Measurements from ENCODE around the gene NEDD4L.

The NEDD4L gene

GRCh38 chr18:58051765-58052460 is 7.9 kb downstream of the NEDD4L start:
- DNase-seq (ENCODE audit: low read depth in 2 of 2, low spot score in 1 of 2), result no peak

- DNase-seq (ENCODE audit: low read depth in 2 of 2, low spot score in 1 of 2), result no peak
Observed at GRCh38 chr18:58052960-58053359, 8.9 kb downstream of the NEDD4L start.

GRCh38 chr18:58054041-58054781 is 10.2 kb downstream of the NEDD4L start:
- no peak for DNase-seq (ENCODE audit: low read depth in 2 of 2, low spot score in 1 of 2)

DNA sequence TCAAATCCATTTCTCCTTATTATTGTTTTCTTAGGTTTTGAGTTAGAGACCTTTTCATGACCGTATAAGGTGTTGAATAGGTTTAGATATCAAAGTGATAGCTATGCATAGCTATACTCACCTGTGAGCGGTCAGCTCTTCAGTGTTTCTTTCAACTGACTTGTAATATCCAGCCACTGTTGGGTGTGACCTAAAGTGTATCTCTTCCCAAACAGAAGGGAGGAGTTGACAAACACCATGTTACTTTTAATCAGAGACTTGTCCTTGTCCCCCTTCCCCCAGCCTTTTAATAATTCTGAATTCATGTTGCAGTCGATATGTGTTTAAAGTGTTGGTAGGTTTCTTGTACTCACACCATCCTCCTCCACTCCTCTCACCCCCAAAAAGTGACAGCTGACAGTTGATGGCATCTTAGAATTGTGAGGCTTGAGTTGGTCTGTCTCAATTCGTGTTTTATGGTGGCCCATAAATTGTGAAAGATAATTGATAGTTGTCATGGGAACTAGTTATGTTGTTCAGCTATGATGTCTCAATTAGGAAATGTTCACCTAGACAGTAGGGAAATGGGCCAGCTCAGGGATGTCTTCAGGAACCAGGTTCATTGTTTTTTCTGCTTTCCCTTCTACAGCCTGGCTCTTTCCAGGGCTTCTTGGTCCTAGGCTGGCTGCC is 12.0 kb downstream of the NEDD4L start:
- DNase-seq (ENCODE audit: low read depth in 2 of 2, low spot score in 1 of 2), result no peak

GRCh38 chr18:58056852-58057251 is 12.8 kb downstream of the NEDD4L start:
- no peak for DNase-seq (ENCODE audit: low read depth in 2 of 2, low spot score in 1 of 2)

DNA sequence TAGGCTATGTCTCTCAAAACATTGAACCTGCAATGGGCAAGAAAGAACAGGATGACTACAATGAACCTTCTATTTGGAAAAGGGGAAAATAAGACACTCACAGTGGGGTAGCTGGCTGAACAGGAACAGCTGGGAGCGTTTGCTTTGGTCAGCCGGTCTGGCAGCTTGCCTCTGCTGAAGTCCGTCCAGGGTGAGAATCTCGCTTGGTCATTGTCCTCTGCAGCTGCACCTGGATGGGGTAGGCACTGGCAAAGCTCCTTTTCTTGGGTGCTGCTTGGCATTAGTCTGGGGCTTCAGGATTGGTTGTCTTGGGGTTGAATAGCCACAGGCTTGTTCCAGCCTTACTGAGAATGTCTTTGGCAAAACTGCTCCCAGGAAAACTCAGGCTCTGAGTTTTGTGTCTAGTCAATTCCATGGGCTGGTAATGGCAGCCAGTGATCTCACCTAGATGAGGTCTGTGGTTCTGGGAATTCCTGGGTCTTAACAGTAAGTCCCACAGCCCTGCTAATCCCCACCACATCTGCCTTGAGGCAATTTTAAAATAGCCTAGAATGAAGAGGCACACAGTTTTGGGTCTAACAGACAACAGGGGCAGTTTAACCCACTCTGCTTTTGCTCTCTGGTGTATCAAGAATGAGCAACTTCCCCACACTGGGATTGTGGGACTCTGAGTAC is 13.4 kb downstream of the NEDD4L start:
- DNase-seq (ENCODE audit: low read depth in 2 of 2, low spot score in 1 of 2), result no peak

- no peak for DNase-seq (ENCODE audit: low read depth in 2 of 2, low spot score in 1 of 2)
Observed at GRCh38 chr18:58058720-58059119, 14.7 kb downstream of the NEDD4L start.

DNA sequence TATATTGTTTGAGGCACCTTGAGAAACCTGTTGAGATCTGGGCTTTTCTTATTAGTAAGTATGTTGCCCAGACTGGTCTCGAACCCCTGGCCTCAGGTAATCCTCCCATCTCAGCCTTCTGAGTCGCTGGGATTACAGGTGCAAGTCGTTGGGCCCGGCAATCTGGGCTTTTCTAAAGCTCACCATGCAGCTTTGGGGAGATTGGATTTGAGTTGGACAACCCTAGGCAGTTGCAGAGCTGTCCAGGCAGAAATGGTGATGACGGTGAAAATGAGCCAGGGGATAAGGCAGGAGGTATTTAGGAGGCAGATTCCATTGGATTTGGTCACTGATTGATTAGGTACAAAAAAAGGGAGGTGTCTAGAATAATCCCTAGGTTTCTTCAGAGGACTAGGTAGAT is 16.2 kb downstream of the NEDD4L start:
- DNase-seq (ENCODE audit: low read depth in 2 of 2, low spot score in 1 of 2), result no peak

DNA sequence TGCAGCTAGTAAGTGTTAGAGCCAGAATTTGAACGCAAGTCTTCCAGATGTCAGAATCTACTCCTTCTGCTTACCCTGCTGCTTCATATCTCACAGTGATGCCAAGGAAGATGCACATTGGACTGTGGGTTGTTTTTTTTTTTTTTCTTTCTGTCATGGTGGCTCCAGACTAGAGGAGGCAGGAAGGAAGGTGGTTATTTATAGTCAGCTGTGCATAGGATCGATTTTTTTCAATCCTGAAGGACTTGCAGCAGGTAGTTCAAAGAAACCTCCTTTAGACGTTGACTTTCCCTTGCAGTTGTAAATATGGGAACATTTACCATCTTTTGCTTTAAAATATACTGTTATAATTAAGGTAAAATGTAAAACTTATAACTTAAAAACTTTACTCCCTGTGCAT is 17.3 kb downstream of the NEDD4L start:
- no peak for DNase-seq (ENCODE audit: low read depth in 2 of 2, low spot score in 1 of 2)

GRCh38 chr18:58064406-58064998 is 20.5 kb downstream of the NEDD4L start:
- no peak for DNase-seq (ENCODE audit: low read depth in 2 of 2, low spot score in 1 of 2)

DNA sequence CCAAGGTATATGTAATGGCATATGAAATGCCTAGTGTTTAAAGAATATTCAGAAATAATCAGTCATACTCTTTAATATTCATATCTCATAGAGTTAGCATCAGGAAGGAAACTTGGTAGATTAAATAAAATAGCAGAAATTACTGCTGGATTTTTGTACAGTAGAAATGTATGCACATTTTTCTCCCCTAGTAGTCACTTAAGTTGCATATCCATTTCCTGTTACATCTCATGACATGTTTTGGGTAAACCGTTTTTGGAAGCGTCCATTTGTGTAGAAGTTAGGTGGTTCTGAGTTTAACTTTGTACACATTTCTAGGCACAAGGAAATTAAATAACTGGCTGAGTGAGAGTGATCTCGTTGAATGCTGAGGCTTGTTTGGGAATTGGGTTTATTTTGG is 21.9 kb downstream of the NEDD4L start:
- no peak for DNase-seq (ENCODE audit: low read depth in 2 of 2, low spot score in 1 of 2)

GRCh38 chr18:58067601-58068000 is 23.6 kb downstream of the NEDD4L start:
- DNase-seq (ENCODE audit: low read depth in 2 of 2, low spot score in 1 of 2), result no peak

- DNase-seq (ENCODE audit: low read depth in 2 of 2, low spot score in 1 of 2), result no peak
Observed at GRCh38 chr18:58069099-58069498, 25.1 kb downstream of the NEDD4L start.

DNA sequence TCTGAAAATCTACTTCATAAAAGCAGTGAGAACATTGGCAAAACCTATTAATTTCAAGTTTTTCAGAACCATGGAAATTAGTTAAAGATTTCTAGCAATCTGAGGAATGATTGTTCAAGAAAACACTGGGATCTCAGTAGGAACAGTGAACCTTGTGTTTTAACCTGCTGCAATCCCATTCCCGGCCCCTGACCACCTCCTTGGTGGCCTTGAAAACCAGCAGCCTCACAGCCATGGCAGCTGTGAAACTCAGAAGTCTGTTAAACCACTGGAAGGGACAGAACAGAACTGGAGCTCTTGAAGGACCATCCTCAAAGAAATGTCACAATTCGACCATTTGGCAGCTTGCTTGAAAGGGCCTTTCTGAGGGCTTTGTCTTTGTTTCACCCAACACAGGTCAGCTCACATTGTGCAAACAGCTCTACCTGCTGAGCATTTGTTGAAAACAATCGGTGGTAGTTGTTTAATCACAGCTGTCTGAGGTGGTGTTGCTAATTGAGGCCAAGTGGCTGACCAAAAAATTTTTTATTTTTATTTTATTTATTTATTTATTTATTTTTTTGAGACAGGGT is 25.8 kb downstream of the NEDD4L start:
- DNase-seq (ENCODE audit: low read depth in 2 of 2, low spot score in 1 of 2), result no peak

GRCh38 chr18:58076052-58076451 is 32.0 kb downstream of the NEDD4L start:
- no peak for DNase-seq (ENCODE audit: low read depth in 2 of 2, low spot score in 1 of 2)

GRCh38 chr18:58077329-58077728 is 33.3 kb downstream of the NEDD4L start:
- no peak for DNase-seq (ENCODE audit: low read depth in 2 of 2, low spot score in 1 of 2)

- DNase-seq (ENCODE audit: low read depth in 2 of 2, low spot score in 1 of 2), result no peak
Observed at GRCh38 chr18:58078889-58079573, 35.0 kb downstream of the NEDD4L start.

- DNase-seq (ENCODE audit: low read depth in 2 of 2, low spot score in 1 of 2), result no peak
Observed at GRCh38 chr18:58080451-58080850, 36.4 kb downstream of the NEDD4L start.

DNA sequence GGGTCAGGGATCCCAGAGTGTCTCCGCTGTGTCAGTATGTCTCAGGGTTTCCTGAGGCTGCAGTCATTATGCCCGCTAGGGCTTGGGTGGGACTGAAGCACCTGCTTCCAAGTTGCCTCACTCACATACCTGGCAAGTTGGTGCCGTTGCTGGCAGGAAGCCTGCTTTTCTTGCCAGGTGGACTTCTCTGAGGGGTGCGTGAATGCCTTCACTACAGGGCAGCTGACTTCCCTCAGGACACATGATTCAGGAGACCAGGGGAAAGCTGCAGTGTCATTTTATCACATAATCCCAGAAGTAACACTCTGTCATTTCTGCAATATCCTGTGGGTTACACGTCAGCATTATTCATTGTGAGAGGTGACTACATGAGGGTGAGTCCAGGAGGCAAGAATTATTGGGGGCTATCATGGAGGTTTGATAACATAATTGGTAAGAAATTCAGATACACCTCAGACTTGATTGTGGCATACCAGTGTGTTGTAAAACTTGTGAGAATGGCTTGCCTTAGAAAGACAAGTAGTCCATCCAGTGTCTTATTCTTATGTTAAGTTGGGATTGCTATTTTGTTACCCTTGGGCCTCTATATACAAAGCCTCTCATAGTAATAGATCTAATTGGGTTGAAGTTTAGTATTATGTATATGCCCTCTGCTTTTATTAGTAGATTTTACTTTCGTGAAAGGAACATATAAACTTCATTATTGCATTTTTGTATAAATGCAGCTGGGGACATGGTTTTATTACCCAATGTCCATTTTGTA is 44.1 kb downstream of the NEDD4L start:
- DNase-seq (ENCODE audit: low read depth in 2 of 2, low spot score in 1 of 2), result no peak

GRCh38 chr18:58088691-58089065 is 44.7 kb downstream of the NEDD4L start:
- DNase-seq (ENCODE audit: low read depth in 2 of 2, low spot score in 1 of 2), result no peak

Data from stimulated activated CD8-positive, alpha-beta memory T cell treated with anti-CD3 and anti-CD28 coated beads, Interleukin-4, amount 100 ng/mL, for 4 hours (primary cell).